ENCODE measurements around the gene FOLR2.

- no peak for TF ChIP-seq SUZ12 (IDR thresholded peaks at IDR 0.05; ENCODE audit: extremely low read depth, insufficient read depth, insufficient read length)
- TF ChIP-seq YY1 (IDR thresholded peaks at IDR 0.05; ENCODE audit: insufficient read depth, insufficient read length): no peak
- TF ChIP-seq ZNF274 (IDR thresholded peaks at IDR 0.05; ENCODE audit: low read depth, low read length): no peak
These were observed 28.3 kb upstream of the FOLR2 start for GRCh38 chr11:72188267-72188666.

All from NT2/D1 (cell line).